Left ventricle myocardium inferior (tissue), 1 donor: ENCODE data around the gene FRYL. TPM values are rescaled to one million over a fixed set of nuclear protein-coding genes. Genes with fewer than 3 reads are reported as not detected.

Experiments
- DNase-seq: peaks from one replicate; pipeline ENCODE4 v3.0.0-alpha.2; 2020
- H3K27ac ChIP-seq: fragments of 200-600 bp; replicated peaks from 2 replicates; pipeline ENCODE4 v1.8.0; 2021
- H3K27me3 ChIP-seq: fragments of 200-600 bp; 2 replicates; pipeline ENCODE4 v1.8.0; 2021; ENCODE audit warnings: low read depth
- H3K36me3 ChIP-seq: fragments of 200-600 bp; 2 replicates; pipeline ENCODE4 v1.8.0; 2021
- H3K4me1 ChIP-seq: fragments of 200-600 bp; 2 replicates; pipeline ENCODE4 v1.8.0; 2021
- H3K4me3 ChIP-seq: fragments of 200-600 bp; 2 replicates; pipeline ENCODE4 v1.8.0; 2021; ENCODE audit warnings: mild to moderate bottlenecking, moderate library complexity
- H3K9me3 ChIP-seq: fragments of 200-600 bp; replicated peaks from 2 replicates; pipeline ENCODE4 v1.8.0; 2021
- intact Hi-C: fragments of 100-400 bp; cut with micrococcal nuclease; formaldehyde crosslinking; loops from one replicate; pipeline ENCODE4 v1.11.0; 2022
- total RNA-seq: library from RNA; stranded (reverse); fragmentation: NEBNext Ultra II Directional; extraction: Animal tissue kit (Norgen Biotek cat#: 25700); gene quantifications from one replicate; pipeline ENCODE4 v1.2.1, GENCODE V29; 2021
- TF ChIP-seq, protein P1 (sequence below): fragments of 200-600 bp; IDR thresholded peaks from 2 replicates; pipeline ENCODE4 v1.8.0; 2021; ENCODE audit warnings: antibody characterized with exemption, mild to moderate bottlenecking, borderline replicate concordance
- donor health status: DM: no; HTN: yes; CAD: no; lungs with severe emphysema.

Gene FRYL
- total RNA-seq, 1 donor from 2014 or later = 33.2 TPM

DNA sequence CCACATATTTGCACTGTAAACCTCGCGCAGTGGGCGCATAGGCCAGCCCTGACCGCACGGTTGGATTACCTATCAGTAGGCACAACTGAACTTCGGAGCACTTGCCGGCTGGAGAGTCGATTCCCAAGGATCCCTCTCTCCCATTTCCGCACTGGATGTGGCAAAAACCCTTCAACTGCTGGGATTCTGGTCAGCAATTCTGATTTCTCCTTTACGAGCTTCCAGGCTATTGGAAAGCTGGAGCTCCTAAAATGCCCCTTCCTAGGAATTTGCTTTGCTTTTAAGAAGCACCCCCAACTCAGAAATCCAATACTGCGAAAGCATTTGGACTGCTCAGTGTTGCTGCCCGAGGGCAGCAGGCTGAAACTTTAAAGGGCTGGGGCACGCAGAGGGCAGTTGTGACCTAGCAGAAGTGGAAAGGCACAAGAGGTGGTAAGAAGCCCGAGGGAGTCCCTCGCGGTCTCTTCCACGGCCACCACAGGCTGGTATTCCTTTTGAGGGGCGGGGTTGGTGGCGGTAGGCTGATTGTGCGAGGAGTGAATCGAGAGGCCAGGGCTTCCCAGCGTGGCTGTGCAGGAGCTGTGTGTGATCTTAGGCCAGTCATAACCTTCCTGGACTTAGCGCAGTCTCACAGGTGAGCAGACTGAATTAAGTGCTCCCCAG is 288.4 kb downstream of the FRYL start:
- Histone ChIP-seq H3K27ac (no peak overlapping the region), H3K4me3 (peak overlapping the region; percentile 63), H3K36me3 (no peaks in the 10 kb centered on the region), H3K4me1 (peaks cover 16% of the 10 kb centered on the region), H3K9me3 (no peaks in the 10 kb centered on the region), H3K27me3 (peaks cover 54% of the 10 kb centered on the region)
- intact Hi-C loops = no loop called here
- no peak for DNase-seq
- TF ChIP-seq, protein P1, sequence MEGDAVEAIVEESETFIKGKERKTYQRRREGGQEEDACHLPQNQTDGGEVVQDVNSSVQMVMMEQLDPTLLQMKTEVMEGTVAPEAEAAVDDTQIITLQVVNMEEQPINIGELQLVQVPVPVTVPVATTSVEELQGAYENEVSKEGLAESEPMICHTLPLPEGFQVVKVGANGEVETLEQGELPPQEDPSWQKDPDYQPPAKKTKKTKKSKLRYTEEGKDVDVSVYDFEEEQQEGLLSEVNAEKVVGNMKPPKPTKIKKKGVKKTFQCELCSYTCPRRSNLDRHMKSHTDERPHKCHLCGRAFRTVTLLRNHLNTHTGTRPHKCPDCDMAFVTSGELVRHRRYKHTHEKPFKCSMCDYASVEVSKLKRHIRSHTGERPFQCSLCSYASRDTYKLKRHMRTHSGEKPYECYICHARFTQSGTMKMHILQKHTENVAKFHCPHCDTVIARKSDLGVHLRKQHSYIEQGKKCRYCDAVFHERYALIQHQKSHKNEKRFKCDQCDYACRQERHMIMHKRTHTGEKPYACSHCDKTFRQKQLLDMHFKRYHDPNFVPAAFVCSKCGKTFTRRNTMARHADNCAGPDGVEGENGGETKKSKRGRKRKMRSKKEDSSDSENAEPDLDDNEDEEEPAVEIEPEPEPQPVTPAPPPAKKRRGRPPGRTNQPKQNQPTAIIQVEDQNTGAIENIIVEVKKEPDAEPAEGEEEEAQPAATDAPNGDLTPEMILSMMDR = no peak

DNA sequence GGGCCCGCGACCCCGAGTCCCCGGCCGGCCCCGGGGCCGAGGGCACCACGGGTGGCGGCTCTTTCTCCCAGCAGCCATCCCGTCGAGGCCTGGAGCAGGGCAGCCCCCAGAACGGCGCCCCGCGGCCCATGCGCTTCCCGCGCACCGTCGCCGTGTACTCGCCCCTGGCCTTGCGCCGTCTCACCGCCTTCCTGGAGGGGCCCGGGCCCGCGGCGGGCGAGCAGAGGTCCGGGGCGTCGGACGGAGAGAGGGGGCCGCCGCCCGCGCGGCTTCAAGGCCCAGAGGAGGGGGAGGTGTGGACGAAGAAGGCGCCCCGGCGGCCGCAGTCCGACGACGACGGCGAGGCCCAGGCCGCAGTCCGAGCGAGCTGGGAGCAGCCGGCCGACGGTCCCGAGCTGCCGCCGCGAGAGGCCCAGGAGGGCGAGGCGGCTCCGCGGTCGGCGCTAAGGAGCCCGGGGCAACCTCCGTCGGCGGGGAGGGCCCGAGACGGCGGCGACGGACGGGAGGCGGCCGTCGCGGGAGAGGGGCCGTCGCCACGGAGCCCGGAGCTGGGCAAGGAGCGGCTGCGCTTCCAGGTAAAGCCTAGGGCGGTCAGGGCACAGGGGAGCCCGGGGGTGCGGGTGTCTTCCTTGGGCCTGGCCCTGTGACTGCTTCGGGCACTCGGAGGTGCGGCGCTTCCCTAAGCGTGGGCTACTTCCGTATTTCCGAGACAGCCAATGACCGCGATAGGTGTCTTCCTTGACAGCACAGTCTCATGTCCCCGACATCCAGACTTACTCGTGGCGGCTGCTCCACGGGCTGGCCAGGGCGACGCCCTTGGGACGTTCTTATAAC is 289.2 kb downstream of the FRYL start:
- Histone ChIP-seq H3K36me3 (no peaks in the 10 kb centered on the region), H3K4me1 (peaks cover 16% of the 10 kb centered on the region), H3K27ac (no peak overlapping the region), H3K4me3 (peak overlapping the region; percentile 63), H3K27me3 (peaks cover 61% of the 10 kb centered on the region), H3K9me3 (no peaks in the 10 kb centered on the region)
- intact Hi-C loops = no loop called here
- TF ChIP-seq, protein P1 = no peak
- DNase-seq = no peak

DNA sequence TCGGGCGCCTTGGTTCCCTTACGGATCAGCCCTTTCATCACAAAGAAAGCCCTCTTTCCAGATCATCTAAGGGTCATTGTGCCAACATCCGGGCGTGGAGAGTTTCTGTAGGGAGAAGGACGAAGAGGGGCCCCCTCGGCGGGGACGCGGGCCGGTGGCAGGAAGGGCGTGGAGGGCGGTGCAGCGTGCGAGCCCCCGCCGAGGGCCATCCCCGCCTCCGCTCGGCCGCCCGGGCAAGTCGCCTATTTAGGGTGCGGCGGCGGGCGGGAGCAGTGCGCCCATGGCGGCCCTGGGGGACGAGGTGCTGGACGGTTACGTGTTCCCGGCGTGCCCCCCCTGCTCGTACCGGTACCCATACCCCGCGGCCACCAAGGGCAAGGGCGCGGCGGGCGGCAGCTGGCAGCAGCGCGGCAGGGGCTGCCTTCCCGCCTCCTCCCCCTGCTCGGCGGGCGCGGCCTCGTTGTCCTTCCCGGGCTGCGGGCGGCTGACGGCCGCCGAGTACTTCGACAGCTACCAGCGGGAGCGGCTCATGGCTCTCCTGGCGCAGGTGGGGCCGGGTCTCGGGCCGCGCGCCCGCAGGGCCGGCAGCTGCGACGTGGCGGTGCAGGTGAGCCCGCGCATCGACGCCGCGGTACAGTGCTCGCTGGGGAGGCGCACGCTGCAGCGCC is 289.9 kb downstream of the FRYL start, which contains the start of gene ZAR1:
TSS of gene ZAR1 (plus strand) at position 241 of the 668 bp plus-strand sequence. CDS start at position 281, 40 bp downstream.
- peaks cover 69% of the 10 kb centered on the region for H3K27me3 ChIP-seq
- peaks cover 16% of the 10 kb centered on the region for H3K4me1 ChIP-seq
- intact Hi-C loops = no loop called here
- no peak for DNase-seq
- H3K27ac ChIP-seq = no peak within 1 kb of the TSS
- TF ChIP-seq, protein P1 = no peak
- H3K4me3 ChIP-seq = peak within 1 kb of the TSS; percentile 63
- no peaks in the 10 kb centered on the region for H3K9me3 ChIP-seq
- H3K36me3 ChIP-seq = no peaks in the 10 kb centered on the region

DNA sequence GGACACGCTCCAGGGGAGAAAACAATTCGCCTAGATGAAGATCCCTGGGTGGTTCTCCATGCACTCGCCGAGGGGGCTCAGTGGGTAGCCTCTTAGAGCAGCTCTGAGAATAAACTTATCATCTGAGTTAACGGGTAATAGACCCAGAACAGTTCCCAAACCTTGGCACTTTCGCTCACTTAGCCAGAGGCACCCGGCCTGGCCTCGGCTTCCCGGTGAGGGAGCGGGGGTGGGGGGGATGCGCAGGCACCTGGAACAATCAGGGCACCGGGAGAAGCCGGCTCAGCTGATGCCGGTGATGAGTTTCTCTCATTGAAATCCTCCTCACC is 290.4 kb downstream of the FRYL start:
- Histone ChIP-seq H3K27me3 (peaks cover 74% of the 10 kb centered on the region), H3K36me3 (no peaks in the 10 kb centered on the region)
- TF ChIP-seq, protein P1 = no peak

DNA sequence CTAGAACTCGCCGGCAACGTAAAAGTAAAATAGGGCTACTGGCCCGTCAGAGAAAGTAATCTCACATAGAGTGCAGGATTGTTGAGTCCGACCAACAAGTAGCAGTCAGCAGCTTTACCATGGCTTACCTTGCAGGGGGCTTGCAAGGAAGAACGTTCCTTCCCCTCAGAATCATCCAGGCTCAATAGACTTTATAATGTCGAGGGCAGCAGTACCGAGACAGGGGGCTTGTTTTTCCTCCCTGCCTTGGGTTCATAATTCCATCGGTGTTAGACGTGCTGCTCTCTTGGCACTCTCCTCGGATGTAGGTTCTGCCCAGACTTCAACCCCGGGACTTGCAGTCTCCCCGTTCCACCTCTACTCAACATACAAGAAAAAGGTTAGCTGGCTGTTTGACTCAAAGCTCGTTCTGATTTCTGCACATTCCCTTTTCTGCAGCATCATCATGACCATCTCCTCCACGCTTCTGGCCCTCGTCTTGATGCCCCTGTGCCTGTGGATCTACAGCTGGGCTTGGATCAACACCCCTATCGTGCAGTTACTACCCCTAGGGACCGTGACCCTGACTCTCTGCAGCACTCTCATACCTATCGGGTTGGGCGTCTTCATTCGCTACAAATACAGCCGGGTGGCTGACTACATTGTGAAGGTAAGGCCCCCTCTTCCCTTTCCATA is 295.4 kb downstream of the FRYL start:
- intact Hi-C loops = no loop called here
- H3K4me3 ChIP-seq = peak overlapping the region; percentile 59
- TF ChIP-seq, protein P1 = no peak

More for the DNA sequence above, 290.4 kb downstream of the FRYL start:
- Histone ChIP-seq H3K27ac (no peak overlapping the region), H3K9me3 (no peaks in the 10 kb centered on the region), H3K4me3 (peak overlapping the region; percentile 63), H3K4me1 (peaks cover 16% of the 10 kb centered on the region)
- intact Hi-C loops = no loop called here
- no peak for DNase-seq

More for the DNA sequence above, 295.4 kb downstream of the FRYL start:
- Histone ChIP-seq H3K27me3 (peaks cover 90% of the 10 kb centered on the region), H3K36me3 (no peaks in the 10 kb centered on the region), H3K27ac (no peak overlapping the region), H3K4me1 (peaks cover 8% of the 10 kb centered on the region), H3K9me3 (no peaks in the 10 kb centered on the region)
- DNase-seq = no peak
